H1 (cell line): ENCODE results near the gene TMEM255A.

Source experiments
- EP300 ChIP-seq, 2 experiments: IDR thresholded peaks; 1 replicate in 1 of 2; 2 replicates in 1 of 2; pipeline ENCODE4 v1.6.1; 2011 to 2012; ENCODE audit warnings: low read depth in 2 of 2, low read length in 2 of 2, mild to moderate bottlenecking in 2 of 2, borderline replicate concordance in 1 of 2, inconsistent platforms in 1 of 2, moderate library complexity in 1 of 2
- HDAC2 ChIP-seq, 2 experiments: fragments of 300-600 bp in 1 of 2; sonication (generic) in 1 of 2; IDR thresholded peaks; 2 replicates each; pipeline ENCODE4 v1.6.1; 2011 to 2012; ENCODE audit warnings: low read depth in 2 of 2, low read length in 2 of 2, mild to moderate bottlenecking in 2 of 2, moderate library complexity in 2 of 2, borderline replicate concordance in 1 of 2, inconsistent platforms in 1 of 2
- POLR2A ChIP-seq, 2 experiments: IDR thresholded peaks; 1 replicate in 1 of 2; 2 replicates in 1 of 2; pipeline ENCODE4 v1.6.1; 2011; ENCODE audit warnings: low read depth in 2 of 2, low read length in 2 of 2, mild to moderate bottlenecking in 2 of 2; ENCODE audit errors: control extremely low read depth in 1 of 2
- RAD21 ChIP-seq, 2 experiments: IDR thresholded peaks in 1 of 2; conservative IDR thresholded peaks in 1 of 2; 2 replicates each; pipeline ENCODE4 v1.6.1; 2011; ENCODE audit warnings: low read depth in 2 of 2, low read length in 2 of 2, improper control_type of control experiment in 1 of 2, inconsistent platforms in 1 of 2, mild to moderate bottlenecking in 1 of 2, moderate library complexity in 1 of 2
- SP1 ChIP-seq: IDR thresholded peaks from 2 replicates; pipeline ENCODE4 v1.6.1; 2011; ENCODE audit warnings: low read depth, low read length
- YY1 ChIP-seq: IDR thresholded peaks from 2 replicates; pipeline ENCODE4 v1.6.1; 2011; ENCODE audit warnings: low read depth, mild to moderate bottlenecking, low read length
- TF ChIP-seq, protein P1 (sequence below), 3 experiments: IDR thresholded peaks; 1 replicate in 2 of 3; 2 replicates in 1 of 3; pipeline versions ENCODE4 v1.5.1 to v1.6.1; 2011; ENCODE audit warnings: low read length in 3 of 3, mild to moderate bottlenecking in 3 of 3, inconsistent platforms in 2 of 3, low read depth in 1 of 3, moderate library complexity in 1 of 3; ENCODE audit not compliant: insufficient read depth in 1 of 3; ENCODE audit errors: control extremely low read depth in 1 of 3
- TF ChIP-seq, protein P2 (sequence below): IDR thresholded peaks from 2 replicates; pipeline ENCODE4 v1.6.1; 2011; ENCODE audit warnings: low read length, improper control_type of control experiment

DNA sequence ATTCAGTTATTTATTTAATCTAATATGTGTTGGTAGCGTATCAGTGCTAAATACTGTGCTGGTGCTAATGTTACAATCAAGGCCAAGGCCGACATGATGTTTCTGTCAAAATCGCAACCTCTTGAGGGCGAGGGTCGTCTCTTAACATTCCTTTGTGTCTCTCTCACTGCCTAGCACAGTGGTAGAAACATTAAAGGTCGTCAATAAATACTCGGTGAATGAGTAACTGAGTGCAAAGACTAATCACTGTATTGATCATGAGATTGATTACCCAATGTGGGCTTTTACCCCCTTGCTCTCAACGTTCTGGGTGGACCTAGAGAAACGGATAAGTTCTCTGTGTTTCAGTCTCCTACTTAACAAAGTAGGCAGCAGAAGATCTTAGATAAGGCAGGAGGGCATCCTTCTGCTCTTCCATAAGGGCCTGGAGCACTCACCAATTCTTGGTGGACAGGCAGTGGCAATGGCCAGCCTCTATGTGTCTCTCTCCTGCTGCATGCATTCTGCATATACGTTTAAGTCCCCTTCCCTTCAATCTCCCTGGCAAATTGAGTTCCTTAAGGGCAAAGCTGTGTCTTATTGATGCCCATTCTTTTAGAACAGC lies 30.1 kb downstream of the TMEM255A start:
- TF ChIP-seq YY1, result no peak
- TF ChIP-seq, protein P1, sequence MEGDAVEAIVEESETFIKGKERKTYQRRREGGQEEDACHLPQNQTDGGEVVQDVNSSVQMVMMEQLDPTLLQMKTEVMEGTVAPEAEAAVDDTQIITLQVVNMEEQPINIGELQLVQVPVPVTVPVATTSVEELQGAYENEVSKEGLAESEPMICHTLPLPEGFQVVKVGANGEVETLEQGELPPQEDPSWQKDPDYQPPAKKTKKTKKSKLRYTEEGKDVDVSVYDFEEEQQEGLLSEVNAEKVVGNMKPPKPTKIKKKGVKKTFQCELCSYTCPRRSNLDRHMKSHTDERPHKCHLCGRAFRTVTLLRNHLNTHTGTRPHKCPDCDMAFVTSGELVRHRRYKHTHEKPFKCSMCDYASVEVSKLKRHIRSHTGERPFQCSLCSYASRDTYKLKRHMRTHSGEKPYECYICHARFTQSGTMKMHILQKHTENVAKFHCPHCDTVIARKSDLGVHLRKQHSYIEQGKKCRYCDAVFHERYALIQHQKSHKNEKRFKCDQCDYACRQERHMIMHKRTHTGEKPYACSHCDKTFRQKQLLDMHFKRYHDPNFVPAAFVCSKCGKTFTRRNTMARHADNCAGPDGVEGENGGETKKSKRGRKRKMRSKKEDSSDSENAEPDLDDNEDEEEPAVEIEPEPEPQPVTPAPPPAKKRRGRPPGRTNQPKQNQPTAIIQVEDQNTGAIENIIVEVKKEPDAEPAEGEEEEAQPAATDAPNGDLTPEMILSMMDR (IDR thresholded peaks at IDR 0.05; ENCODE audit: control extremely low read depth in 1 of 3, insufficient read depth in 1 of 3, low read depth in 1 of 3, low read length in 3 of 3), result no peak
- no peak for TF ChIP-seq HDAC2 (IDR thresholded peaks at IDR 0.05; ENCODE audit: borderline replicate concordance in 1 of 2, low read depth in 2 of 2, low read length in 2 of 2)
- TF ChIP-seq RAD21 (IDR thresholded peaks at IDR 0.05 in 1 of 2, conservative IDR thresholded peaks at IDR 0.05 in 1 of 2; ENCODE audit: low read depth in 2 of 2, low read length in 2 of 2), result no peak
- TF ChIP-seq POLR2A (IDR thresholded peaks at IDR 0.05; ENCODE audit: control extremely low read depth in 1 of 2, low read depth in 2 of 2, low read length in 2 of 2), result no peak
- no peak for TF ChIP-seq EP300 (IDR thresholded peaks at IDR 0.05; ENCODE audit: borderline replicate concordance in 1 of 2, low read depth in 2 of 2, low read length in 2 of 2)
- TF ChIP-seq, protein P2, sequence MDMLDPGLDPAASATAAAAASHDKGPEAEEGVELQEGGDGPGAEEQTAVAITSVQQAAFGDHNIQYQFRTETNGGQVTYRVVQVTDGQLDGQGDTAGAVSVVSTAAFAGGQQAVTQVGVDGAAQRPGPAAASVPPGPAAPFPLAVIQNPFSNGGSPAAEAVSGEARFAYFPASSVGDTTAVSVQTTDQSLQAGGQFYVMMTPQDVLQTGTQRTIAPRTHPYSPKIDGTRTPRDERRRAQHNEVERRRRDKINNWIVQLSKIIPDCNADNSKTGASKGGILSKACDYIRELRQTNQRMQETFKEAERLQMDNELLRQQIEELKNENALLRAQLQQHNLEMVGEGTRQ, result no peak
- TF ChIP-seq SP1, result no peak
